HG02981 (cell line): ENCODE measurements around the gene CPSF6.
"Not testable (repeated sequence)": the region's sequence is repeated elsewhere in the genome, so short reads cannot be mapped to it uniquely, and the experiment has no call there.

Experiments
- ATAC-seq: cut with Tn5 transposase; IDR thresholded peaks from one replicate; pipeline ENCODE4 v1.9.1; 2021; ENCODE audit warnings: mild to moderate bottlenecking, moderate library complexity; ENCODE audit not compliant: unreplicated experiment

Gene CPSF6

DNA sequence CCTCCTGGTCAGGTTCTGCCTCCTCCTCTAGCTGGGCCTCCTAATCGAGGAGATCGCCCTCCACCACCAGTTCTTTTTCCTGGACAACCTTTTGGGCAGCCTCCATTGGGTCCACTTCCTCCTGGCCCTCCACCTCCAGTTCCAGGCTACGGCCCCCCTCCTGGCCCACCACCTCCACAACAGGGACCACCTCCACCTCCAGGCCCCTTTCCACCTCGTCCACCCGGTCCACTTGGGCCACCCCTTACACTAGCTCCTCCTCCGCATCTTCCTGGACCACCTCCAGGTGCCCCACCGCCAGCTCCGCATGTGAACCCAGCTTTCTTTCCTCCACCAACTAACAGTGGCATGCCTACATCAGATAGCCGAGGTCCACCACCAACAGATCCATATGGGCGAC is 19.3 kb downstream of the CPSF6 start:
- ATAC-seq = no peak

DNA sequence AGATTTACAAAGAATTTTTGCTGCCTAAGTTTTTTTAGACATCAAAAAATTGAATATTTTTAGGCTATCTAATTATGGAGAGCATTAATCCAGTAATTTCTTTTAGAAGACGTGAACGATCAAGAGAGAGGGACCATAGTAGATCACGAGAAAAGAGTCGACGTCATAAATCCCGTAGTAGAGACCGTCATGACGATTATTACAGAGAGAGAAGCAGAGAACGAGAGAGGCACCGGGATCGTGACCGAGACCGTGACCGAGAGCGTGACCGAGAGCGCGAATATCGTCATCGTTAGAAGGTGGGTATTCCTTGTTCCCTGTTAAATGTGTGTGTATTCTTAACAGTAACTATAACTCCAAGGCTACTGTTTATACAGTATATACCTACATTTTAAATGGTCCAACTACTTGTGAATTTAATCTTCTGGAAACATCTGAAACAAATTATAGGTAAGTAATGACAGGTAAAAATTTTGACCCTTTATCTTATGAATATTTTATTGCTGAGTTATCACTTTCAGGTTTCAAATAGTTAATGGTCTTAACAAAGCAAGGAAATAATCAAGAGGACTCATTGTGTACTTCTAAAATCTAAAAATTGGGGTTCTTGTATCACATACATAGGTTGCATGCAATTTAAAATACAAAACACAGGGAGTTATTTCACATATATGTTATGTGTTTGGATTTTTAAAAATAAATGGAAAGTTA is 23.1 kb downstream of the CPSF6 start:
- no peak for ATAC-seq

DNA sequence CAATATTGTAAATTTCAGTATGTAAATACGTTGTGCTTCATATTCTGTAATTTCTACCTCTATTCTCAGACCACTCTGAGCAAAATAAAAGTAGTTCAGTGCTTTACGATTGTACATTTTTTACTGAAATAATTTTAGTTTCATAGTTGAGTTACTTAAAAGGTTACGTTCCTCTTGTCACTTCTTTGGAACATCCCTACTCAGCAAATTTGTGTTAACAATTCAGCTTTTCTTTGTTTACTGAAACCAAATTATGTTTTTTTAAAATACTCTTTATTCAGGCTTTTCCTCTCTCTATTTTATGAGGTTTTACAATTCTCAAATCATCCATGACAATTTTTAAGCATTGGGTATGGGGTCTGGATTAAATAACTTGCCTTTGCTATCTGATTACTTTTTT is 25.8 kb downstream of the CPSF6 start:
- ATAC-seq = no peak

DNA sequence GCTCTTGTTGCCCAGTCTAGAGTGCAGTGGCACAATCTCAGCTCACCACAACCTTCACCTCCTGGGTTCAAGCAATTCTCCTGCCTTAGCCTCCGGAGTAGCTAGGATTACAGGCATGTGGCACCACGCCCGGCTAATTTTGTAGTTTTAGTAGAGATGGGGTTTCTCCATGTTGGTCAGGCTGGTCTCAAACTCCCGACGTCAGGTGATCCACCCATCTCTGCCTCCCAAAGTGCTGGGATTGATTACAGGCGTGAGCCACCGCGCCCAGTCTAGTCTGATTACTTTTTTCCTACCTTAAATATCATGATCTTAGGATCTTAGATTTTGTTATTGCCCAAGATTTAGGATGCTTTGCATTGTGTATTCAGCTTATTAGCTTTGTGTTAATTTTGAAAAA is 26.3 kb downstream of the CPSF6 start:
- not testable (repeated sequence) for ATAC-seq

DNA sequence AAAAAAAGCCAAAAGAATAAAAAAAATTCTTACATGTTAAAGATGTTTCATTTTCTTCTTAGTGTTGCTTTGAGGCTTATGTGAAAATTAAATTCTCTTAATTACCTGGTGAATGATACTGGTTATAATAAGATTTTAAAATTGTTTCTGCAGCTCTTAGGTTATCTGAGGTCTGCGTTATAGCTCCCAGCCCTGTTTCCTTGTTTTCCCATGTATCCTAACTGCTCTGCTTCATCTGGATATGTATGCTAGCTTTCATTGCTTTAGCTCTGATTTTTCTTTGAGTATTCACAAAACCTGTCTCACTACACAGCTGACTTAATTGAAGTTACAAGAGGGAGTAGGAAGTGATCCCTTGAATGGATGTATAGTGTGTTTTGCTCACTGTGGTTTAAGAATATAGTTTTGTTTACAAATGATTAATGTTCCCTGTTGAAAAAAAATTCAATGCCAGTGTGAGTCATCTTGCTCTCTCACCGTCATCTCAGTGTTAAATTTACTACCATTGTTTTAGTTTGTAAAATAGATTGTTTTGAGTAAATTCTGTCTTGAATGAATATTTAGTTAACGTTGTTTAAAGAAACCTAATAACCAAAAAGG is 26.8 kb downstream of the CPSF6 start:
- no peak for ATAC-seq

DNA sequence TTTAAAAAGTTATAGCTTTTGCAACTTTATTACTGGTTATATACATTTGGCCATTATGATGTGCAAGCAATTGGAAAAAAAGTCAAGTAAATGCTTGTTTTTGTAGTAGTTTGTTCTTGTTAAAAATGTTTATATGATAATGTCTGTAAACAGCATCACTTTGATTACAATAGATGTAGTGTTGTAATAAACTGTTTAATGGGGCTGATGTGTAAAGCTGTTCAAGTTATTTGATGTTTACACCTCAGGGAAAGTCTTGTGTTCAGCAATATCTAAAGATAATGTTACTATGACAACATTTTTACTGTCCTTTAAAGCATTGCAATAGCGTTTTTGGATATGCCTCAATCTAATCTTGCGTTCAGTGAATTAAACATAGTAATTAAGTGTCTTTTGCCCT is 30.4 kb downstream of the CPSF6 start:
- no peak for ATAC-seq

DNA sequence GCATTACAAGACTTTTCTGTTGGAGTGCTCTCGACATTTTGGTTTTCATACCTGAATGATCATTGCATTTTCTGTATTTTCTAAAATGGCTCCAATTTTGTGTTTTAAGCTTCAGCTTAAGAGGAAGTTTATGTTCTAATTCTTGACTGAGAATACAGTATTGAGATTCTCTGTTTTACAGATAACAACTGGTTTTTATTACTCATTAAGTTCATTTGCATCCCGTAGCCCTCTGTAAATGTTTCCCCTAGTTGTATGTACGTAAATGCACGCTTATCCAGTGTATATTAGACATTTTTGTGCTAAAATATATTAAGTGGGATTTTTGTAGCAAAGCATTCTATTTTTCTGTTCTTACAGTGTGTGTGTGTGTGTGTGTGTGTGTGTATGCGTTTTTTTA is 33.1 kb downstream of the CPSF6 start:
- no peak for ATAC-seq

DNA sequence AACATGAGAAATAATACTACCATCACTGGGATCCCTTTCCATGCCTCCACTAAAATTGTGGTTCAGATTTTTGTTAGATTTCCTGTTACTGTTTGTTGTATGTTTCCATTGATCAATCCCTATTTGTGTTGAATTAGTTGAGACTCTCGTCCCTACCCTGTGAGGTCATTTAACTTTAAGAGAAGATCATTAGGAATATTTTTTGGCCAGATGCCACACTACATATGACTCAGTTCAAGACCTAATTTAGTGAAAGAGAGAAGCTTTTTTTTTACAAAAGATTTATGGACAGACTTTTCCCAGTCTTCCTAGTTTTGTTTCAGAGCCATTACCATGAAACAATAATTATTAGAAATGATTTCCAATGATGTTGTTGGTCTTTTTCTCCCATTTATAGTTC is 35.5 kb downstream of the CPSF6 start:
- no peak for ATAC-seq

DNA sequence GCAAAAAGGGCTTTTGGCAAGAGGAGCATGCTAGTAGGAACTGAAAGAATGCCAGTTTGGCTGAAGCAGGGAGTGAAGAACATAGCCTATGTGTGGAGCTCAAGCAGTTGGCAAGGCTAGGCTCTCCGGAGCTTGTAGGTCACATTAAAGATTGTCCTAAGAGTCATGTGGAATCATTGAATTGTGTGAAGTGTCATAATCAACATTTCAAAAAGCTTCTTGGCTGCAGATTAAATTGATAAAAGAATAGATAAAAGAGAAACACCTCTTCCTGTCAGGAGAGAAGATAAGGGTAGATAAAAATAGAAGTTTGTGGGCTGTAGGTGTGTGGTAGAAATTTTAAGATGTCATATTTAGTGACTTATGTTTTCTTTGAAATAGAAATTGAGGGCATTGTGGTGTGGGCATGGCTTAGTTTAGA is 36.1 kb downstream of the CPSF6 start:
- no peak for ATAC-seq

DNA sequence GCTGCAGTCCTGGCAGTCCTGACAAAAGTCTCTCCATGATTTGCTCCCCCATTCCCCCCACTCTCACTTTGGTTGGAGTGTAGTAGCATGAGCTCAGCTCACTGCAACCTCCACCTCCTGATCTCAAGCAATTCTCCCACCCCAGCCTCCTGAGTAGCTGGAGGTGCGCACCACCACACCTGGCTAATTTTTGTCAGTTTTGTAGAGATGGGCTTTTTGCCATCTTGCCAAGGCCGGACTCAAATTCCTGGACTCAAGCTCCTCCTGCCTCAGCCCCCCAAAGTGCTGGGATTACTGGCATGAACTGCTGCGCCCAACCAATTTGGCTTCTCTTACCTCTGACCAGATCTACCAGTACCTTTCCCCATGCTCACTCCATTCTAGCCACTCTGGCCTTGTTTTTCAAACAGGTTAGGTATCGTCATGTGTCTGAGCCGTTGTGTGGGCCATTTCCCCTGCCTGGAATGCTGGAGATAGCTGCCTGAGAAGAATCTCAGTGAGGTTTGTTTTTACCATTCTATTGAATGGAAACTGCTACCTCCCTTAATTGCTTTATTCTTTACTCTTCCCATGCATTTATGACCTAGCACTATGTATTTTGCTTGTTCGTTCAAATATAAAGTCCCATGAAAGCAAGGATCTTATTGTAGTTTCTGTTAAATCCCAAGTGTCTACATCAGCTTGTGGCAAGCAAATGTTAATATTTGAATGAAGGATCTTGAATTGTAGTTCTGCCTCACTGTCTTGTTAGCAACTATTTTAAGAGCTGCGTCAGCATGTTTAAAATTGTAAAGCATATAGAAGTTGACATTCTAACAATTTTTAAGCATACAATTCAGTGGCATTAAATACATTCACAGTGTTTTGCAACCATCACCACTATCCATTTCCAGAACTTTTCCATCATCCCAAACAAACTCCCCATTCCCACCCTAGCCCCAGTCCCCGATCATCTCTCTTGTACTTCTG is 39.7 kb downstream of the CPSF6 start:
- ATAC-seq = no peak

DNA sequence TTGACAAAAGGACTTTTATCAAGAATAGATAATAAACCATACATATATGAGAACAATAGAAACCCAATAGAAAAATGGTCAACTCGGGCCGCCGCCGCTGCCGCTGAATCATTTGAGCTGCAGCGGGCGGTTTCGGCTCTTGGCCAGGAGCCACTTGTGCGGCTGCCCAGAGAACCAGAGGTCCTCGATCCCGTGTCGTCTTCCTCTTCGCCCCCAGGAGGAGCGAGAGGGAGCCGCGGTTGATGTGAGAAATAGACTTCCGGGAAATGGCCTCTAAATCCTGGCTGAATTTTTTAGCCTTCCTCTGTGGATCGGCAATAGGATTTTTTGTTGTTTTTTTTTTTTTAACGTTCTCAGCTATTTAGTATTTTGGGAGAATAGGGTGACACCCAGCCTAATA is 44.8 kb downstream of the CPSF6 start:
- ATAC-seq = peak; percentile 52

DNA sequence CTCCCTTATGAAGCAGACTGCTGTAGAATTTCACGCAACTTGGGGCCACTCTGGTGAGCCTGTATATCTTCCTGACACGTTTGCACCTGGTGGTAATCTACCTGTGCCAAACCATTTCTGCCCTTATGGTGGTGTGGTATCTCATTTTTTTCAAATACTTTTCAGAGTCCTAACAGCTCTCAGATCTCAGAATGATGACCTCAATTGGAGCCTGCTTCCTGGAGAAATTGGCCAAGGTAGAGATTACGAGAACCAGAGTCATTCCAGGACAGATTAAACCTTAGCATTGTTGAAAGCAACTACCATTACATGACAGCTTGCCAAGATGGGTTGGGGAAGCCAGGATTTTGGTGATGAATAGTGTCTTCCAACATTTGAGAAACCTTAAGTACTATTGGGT is 48.2 kb downstream of the CPSF6 start:
- ATAC-seq = no peak

DNA sequence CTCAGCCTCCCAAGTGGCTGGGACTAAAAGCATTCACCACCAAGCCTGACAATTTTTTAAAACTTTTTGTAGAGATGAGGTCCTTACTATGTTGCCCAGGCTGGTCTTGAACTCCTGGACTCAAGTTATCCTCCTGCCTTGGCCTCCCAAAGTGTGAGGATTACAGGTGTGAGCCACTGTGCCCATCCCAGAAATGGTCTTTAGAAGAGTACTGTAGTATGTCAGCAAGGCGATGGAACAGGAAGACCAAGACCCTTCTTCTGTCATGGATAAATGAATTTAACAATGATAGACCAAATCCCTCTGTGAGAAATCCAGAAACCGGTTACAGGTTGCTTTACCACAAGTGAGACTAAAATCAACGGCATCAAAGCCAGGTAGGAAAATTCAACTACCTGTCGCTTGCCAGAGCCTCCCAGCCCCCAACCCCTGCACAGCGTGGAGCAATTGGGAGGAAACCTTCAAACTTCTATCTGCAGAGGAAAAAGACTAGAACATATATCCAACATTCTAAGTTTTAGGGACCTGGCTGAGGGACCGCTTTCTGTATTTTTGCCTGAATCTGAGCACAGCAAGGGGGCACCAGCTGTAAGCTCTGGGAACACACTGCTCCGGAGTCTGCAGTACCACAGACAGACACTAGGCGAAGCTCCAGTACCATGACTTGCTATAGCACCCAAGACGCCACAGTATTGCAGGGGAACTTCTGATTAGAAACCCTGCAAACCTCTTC is 51.3 kb downstream of the CPSF6 start:
- peak; percentile 100 for ATAC-seq

DNA sequence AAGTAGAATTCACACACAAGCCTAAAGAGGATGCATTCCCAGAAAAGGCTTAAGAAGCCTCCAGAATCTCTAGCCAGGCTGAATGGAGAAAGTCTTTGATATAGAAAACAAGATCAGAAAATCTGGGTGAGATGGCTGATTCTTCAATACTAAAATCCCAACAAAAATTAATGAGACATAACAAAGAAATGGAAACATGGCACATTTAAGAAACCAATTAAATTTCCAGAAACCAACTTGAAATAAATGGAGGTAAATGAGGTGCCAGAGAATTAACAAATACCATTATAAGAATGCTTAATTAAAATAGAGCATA is 51.9 kb downstream of the CPSF6 start:
- no peak for ATAC-seq

DNA sequence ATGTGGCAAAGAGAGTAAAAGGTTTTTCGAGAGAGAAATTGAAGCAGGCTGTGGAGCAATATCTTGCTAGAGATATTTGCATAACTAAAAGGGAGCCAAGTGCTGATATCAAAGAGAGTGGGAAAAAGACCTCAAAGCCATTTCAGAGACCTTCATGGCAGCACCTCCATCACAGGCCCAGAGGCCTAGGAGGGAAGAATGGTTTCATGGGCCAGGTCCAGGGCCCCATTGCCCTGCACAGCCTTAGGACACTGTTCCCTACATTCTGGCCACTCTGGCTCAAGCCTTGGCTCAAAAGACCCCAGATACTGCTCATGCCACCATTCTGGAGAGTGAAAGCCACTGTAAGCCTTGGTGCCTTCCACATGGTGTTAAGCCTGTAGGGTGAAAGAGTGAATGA is 58.8 kb downstream of the CPSF6 start:
- no peak for ATAC-seq

DNA sequence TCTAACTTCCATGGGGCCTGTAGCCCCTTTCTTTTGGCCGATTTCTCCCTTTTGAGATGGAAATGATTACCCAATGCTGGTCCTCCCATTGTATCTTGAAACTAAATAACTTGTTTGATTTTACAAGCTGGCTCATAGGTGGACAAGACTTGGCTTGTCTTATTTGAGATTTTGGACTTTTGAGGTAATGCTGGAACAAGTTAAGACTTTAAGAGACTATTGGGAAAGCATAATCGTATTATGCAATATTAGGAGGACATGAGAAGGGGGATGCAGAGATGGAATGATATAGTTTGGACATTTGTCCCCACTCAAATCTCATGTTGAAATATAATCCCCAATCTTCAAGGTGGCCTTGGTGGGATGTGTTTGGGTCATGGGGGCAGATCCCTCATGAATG is 59.6 kb downstream of the CPSF6 start:
- ATAC-seq = no peak

DNA sequence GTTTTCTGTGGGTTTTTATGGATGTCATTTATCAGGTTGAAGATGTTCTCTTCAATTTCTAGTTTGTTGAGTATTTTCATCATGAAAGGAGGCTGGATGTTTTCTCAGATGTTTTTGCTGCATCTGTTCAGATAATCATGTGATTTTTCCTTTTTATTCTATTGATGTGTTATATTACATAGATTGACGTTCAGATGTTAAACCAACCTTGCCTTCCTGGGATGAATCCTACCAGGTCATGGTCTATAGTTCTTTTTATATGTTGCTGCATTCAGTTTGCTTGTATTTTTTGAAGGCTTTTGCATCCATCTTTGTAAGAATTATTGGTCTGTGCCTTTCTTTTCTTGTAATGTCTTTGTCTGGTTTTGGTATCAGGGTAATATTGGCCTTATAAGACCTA is 64.9 kb downstream of the CPSF6 start:
- no peak for ATAC-seq

DNA sequence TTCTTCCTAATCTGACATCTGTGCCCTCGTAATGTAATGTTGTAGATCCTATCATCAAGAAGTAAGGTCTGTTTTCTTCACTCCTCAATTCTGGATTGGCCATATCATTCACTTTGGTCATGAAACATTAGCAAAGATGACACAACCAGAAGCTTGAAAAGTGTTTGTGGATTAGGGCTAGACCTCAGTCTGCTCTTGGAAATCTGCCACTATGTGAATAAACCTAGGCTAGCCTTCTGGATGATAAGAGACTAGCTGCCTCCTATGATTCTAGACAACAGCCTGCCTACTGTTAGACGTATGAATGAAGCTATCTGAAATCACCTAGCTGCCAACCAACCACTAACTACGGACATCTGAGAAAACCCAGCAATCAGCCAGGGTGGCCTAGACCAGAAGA is 70.1 kb downstream of the CPSF6 start:
- ATAC-seq = no peak

DNA sequence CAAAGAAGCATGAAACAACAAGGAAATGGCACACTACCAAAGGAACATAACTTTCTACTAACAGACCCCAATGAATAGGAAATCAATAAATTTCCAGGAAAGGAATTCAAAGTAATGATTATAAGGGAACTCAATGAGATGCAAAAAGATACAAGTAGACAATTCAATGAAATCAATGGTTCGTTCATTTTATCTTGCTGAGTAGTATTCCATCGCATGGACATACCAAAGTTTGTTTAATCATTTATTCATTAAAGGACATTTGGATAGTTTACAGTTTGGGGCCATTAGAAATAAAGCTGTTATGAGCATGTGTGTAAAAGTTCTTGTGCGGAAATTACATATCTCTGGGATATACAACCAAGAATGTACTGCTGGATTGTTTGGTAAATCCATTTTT is 73.8 kb downstream of the CPSF6 start:
- ATAC-seq = no peak

DNA sequence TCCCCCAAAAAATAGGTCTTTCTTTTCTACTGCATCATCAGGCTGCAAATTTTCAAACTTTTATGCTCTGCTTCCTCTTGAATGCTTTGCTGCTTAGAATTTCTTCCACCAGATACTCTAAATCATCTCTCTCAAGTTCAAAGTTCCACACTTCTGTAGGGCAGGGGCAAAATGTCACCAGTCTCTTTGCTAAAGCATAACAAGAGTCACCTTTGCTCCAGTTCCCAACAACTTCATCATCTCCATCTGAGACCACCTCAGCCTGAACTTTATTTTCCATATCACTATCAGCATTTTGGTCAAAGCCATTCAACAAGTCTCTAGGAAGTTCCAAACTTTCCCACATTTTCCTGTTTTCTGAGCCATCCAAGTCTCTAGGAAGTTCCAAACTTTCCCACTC is 77.4 kb downstream of the CPSF6 start:
- ATAC-seq = not testable (repeated sequence)

DNA sequence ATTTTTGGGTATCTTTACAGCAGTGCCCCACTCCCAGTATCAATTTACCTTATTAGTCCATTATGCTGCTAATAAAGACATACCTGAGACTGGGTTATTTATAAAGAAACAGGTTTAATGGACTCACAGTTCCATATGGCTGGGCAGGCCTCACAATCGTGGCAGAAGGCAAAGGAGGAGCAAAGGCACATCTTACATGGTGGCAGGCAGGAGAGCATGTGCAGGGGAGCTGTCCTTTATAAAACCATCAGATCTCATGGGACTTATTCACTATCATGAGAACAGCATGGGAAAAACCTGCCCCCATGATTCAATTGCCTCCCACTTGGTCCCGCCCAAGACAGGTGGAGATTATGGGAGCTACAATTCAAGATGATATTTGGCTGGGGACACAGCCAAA is 77.9 kb downstream of the CPSF6 start:
- ATAC-seq = not testable (repeated sequence)
